Ovary (tissue), 9 donors: ENCODE measurements around the gene MAN1A2. TPM values are rescaled to one million over a fixed set of nuclear protein-coding genes. Genes with fewer than 3 reads are reported as not detected.

Source experiments
- DNase-seq, 5 donors: peaks; one replicate each; pipeline ENCODE4 v3.0.0-alpha.2; 2019 to 2020
- H3K27ac ChIP-seq, 2 donors: fragments of 200-600 bp; one replicate each; pipeline versions ENCODE4 v1.5.1 to v1.8.0; 2019 to 2022
- H3K27me3 ChIP-seq: fragments of 200-600 bp; one replicate; pipeline ENCODE4 v1.8.0; 2022
- H3K36me3 ChIP-seq: fragments of 200-600 bp; sonication (generic); one replicate; pipeline ENCODE4 v1.5.1; 2019
- H3K4me1 ChIP-seq: one replicate; pipeline ENCODE4 v1.8.1; 2013; ENCODE audit warnings: mild to moderate bottlenecking, moderate library complexity; ENCODE audit not compliant: insufficient read depth
- H3K4me3 ChIP-seq: fragments of 200-600 bp; sonication (generic); one replicate; pipeline ENCODE4 v1.5.1; 2017
- H3K9me3 ChIP-seq, 2 donors: fragments of 200-600 bp in 1 of 2; sonication (generic) in 1 of 2; one replicate each; pipeline versions ENCODE4 v1.5.1 to v1.8.1; 2013 to 2019; ENCODE audit warnings: mild to moderate bottlenecking in 1 of 2, moderate library complexity in 1 of 2
- CTCF ChIP-seq, 3 donors: fragments of 450-650 bp in 2 of 3; fragments of 200-600 bp in 1 of 3; IDR thresholded peaks; one replicate each; pipeline versions ENCODE4 v1.5.1 to v1.8.0; 2016 to 2022; ENCODE audit warnings: antibody characterized with exemption in 3 of 3, mild to moderate bottlenecking in 1 of 3
- EP300 ChIP-seq: sonication (generic); formaldehyde crosslinking; IDR thresholded peaks from one replicate; pipeline ENCODE4 v1.6.1; 2017; ENCODE audit warnings: antibody characterized with exemption
- POLR2A ChIP-seq: fragments of 450-650 bp; IDR thresholded peaks from one replicate; pipeline ENCODE4 v1.6.1; 2017; ENCODE audit warnings: antibody characterized with exemption, mild to moderate bottlenecking, moderate library complexity
- WGBS, 3 donors: extraction: QIAGEN DNeasy Blood & Tissue Kit in 1 of 3; methylation state at CpG; one replicate each; pipeline versions ENCODE4 v1.1.5 to v1.1.7; 2013 to 2017; 5-methylcytosine and 5-hydroxymethylcytosine counted together
- intact Hi-C, 4 donors: fragments of 100-400 bp; cut with DNase I; formaldehyde crosslinking; loops; one replicate each; pipeline versions ENCODE4 v1.11.0 to v1.15.1; 2022 to 2023
- polyA plus RNA-seq, 2 donors: library from polyadenylated mRNA; stranded (reverse); fragments of 200-250 nt in 1 of 2; fragments of 350-450 nt in 1 of 2; fragmentation: Illumina TruSeq in 1 of 2; extraction: RNeasy Lipid Tissue Mini Kit (QIAGEN cat#74804) in 1 of 2; gene quantifications; one replicate each; pipeline ENCODE4 v1.2.3, GENCODE V29; 2013 to 2014
- total RNA-seq, 7 donors: library from RNA; depleted of rRNA in 2 of 7; stranded (reverse); fragments of >200 nt in 2 of 7; fragmentation: NEBNext Ultra II Directional in 3 of 7; extraction: Animal tissue kit (Norgen Biotek cat#: 25700) in 3 of 7; gene quantifications; one replicate each; pipeline versions ENCODE4 v1.1.0 to v1.2.4, GENCODE V29; 2016 to 2023
- donor health status: DM: no; HTN: no; CAD: no; lungs with moderate emphysema.
- donor health status: DM: no; HTN: no; CAD: no.
- donor health status: Bipolar disorder and iron deficiency.
- donor health status: DM: yes; HTN: yes; CAD: no.
- donor health status: DM: no; HTN: no; CAD: no.
- donor health status: DM: yes; HTN: yes; CAD: no.

The MAN1A2 gene
- total and polyA plus RNA-seq, 9 donors = 9.3 to 59.9 (median 44.8) TPM

- intact Hi-C loops = no loop called here
- TF ChIP-seq CTCF (IDR thresholded peaks at IDR 0.05) (no peak), EP300 (no peak), POLR2A (no peak)
- no peaks in the 10 kb centered on the region for H3K9me3 ChIP-seq
- DNase-seq = no peak
- H3K4me1 ChIP-seq = no peaks in the 10 kb centered on the region
- WGBS, 3 donors = 81 to 90% (median 81%) methylated on average over 6 of the region's 6 CpGs
- no peak overlapping the region for H3K27ac ChIP-seq
- H3K36me3 ChIP-seq = no peaks in the 10 kb centered on the region
- H3K4me3 ChIP-seq = no peak overlapping the region
- H3K27me3 ChIP-seq = no peaks in the 10 kb centered on the region
Observed at GRCh38 chr1:117398957-117399356, 31.7 kb downstream of the MAN1A2 start.

GRCh38 chr1:117401761-117402160, 34.5 kb downstream of the MAN1A2 start:
- no peaks in the 10 kb centered on the region for H3K9me3 ChIP-seq
- no peak for DNase-seq
- no peaks in the 10 kb centered on the region for H3K36me3 ChIP-seq
- H3K27ac ChIP-seq = no peak overlapping the region
- intact Hi-C loops = no loop called here
- no peaks in the 10 kb centered on the region for H3K4me1 ChIP-seq
- no peak overlapping the region for H3K4me3 ChIP-seq
- no peak for TF ChIP-seq POLR2A
- no peak for TF ChIP-seq EP300
- no peak for TF ChIP-seq CTCF (IDR thresholded peaks at IDR 0.05)
- H3K27me3 ChIP-seq = no peaks in the 10 kb centered on the region

GRCh38 chr1:117403597-117403996, 36.3 kb downstream of the MAN1A2 start:
- no peak overlapping the region for H3K4me3 ChIP-seq
- intact Hi-C loops = no loop called here
- no peak for DNase-seq
- WGBS, 3 donors = 95 to 100% (median 98%) methylated on average over 3 of the region's 3 CpGs
- no peaks in the 10 kb centered on the region for H3K36me3 ChIP-seq
- no peaks in the 10 kb centered on the region for H3K9me3 ChIP-seq
- H3K27me3 ChIP-seq = no peaks in the 10 kb centered on the region
- H3K27ac ChIP-seq = no peak overlapping the region
- no peaks in the 10 kb centered on the region for H3K4me1 ChIP-seq
- TF ChIP-seq CTCF (IDR thresholded peaks at IDR 0.05) = no peak
- TF ChIP-seq EP300 = no peak
- TF ChIP-seq POLR2A = no peak

GRCh38 chr1:117405042-117405441, 37.8 kb downstream of the MAN1A2 start:
- Histone ChIP-seq H3K27me3 (no peaks in the 10 kb centered on the region), H3K27ac (no peak overlapping the region), H3K9me3 (no peaks in the 10 kb centered on the region), H3K36me3 (no peaks in the 10 kb centered on the region), H3K4me1 (no peaks in the 10 kb centered on the region), H3K4me3 (no peak overlapping the region)
- no peak for DNase-seq
- TF ChIP-seq CTCF (IDR thresholded peaks at IDR 0.05) (no peak), EP300 (no peak)
- intact Hi-C loops = no loop called here

- no peak overlapping the region for H3K27ac ChIP-seq
- intact Hi-C loops = no loop called here
- DNase-seq = no peak
- TF ChIP-seq POLR2A (no peak), CTCF (IDR thresholded peaks at IDR 0.05) (no peak), EP300 (no peak)
- no peaks in the 10 kb centered on the region for H3K36me3 ChIP-seq
- no peaks in the 10 kb centered on the region for H3K9me3 ChIP-seq
- H3K4me3 ChIP-seq = no peak overlapping the region
- no peaks in the 10 kb centered on the region for H3K27me3 ChIP-seq
- no peaks in the 10 kb centered on the region for H3K4me1 ChIP-seq
Observed at GRCh38 chr1:117412472-117412871, 45.2 kb downstream of the MAN1A2 start.
